Mononuclear cell (primary cell): ENCODE data around the gene PGAM1. TPM values are rescaled to one million over a fixed set of nuclear protein-coding genes. Genes with fewer than 3 reads are reported as not detected.

Source experiments
- H3K27me3 ChIP-seq: 2 replicates; pipeline ENCODE4 v1.6.0; 2011; ENCODE audit warnings: low read length, control low read depth; ENCODE audit not compliant: insufficient read depth
- H3K4me1 ChIP-seq: 2 replicates; pipeline ENCODE4 v1.5.1; 2011; ENCODE audit warnings: mild to moderate bottlenecking, low read length, control low read depth; ENCODE audit not compliant: insufficient read depth
- H3K4me3 ChIP-seq: 2 replicates; pipeline ENCODE4 v1.5.1; 2011; ENCODE audit warnings: mild to moderate bottlenecking, low read length, moderate library complexity
- H3K9me3 ChIP-seq: 2 replicates; pipeline ENCODE4 v1.5.1; 2011; ENCODE audit warnings: low read depth, mild to moderate bottlenecking, control low read depth, low read length
- total RNA-seq: library from RNA; depleted of rRNA; stranded (reverse); fragments of >200 nt; gene quantifications from one replicate; pipeline ENCODE4 v1.2.3, GENCODE V29; 2012

Gene PGAM1
- total RNA-seq, 1 donor: 155 TPM

DNA sequence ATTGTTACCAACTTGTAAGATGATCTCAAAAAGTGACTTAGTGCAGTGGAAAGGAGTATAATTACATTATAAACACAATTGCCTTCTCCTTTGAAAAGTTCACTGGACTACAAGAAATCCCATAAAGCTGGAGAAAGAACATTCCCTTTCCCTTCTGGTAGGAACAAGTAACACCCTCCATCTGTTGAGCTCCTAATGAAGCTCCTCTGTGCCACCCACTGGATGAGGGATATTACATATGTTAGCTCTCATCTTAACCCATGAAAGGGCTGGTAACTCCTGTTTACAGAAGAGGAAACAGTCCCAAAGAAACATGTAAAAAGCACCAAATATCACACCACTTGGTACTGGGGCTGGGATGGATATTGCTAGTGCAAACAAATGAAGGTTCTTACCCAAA, 8.1 kb downstream of the PGAM1 start:
- H3K27me3 ChIP-seq: no peaks in the 10 kb centered on the region
- H3K9me3 ChIP-seq: no peaks in the 10 kb centered on the region
- no peak overlapping the region for H3K4me3 ChIP-seq
- H3K4me1 ChIP-seq: peaks cover 5% of the 10 kb centered on the region

DNA sequence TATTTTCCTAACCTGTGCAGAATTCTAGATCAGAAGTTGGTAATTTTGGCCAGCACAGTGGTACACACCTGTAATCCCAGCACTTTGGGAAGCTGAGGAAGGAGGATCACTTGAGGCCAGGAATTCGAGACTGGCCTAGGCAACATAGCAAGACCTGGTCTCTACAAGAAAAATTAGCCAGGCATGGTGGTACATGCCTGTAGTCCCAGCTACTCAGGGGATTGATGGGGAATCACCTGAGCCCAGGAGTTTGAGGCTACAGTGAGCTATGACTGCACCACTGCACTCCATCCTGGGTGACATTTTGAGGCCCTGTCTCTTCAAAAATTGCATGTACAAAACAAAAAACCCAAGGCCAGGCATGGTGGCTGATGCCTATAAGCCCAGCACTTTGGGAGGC, 8.6 kb downstream of the PGAM1 start:
- Histone ChIP-seq H3K9me3 (no peaks in the 10 kb centered on the region), H3K27me3 (no peaks in the 10 kb centered on the region), H3K4me3 (no peak overlapping the region), H3K4me1 (no peaks in the 10 kb centered on the region)

DNA sequence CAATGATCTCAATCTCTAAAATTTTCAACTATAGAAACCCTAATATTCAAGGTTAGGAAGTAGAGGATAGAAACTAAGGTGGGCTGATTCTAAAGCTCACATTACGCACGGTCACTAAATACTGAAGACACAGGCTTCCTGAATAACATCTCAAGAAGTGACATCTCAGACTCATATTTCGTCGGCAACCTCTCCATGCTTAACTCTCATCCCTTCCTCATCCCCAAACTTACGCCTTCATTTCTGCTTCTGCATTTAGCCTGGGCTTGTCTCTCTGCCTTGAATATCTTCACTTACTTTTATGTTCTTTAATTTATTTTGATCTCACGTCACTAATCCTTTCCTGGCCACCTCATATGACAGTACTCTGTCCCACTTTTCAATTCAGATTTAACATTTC, 9.2 kb downstream of the PGAM1 start:
- no peaks in the 10 kb centered on the region for H3K9me3 ChIP-seq
- H3K4me1 ChIP-seq: no peaks in the 10 kb centered on the region
- H3K4me3 ChIP-seq: no peak overlapping the region
- H3K27me3 ChIP-seq: no peaks in the 10 kb centered on the region

DNA sequence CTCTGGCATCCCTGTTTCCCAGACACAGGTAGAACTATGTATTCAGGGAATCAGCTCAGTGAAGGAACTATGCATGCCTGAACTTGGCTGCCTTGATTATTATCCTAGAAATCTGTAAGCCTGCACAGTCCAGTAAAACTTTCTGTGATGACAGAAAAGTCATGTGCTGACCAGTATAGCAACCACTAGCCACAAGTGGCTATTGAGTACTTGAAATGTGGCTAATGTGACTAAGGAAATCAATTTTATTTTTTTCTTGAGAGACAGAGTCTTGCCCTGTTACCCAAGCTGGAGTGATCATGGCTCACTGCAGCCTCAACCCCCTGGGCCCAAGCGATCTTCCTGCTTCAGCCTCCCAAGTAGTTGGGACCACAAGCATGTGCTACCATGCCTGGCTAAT, 16.3 kb downstream of the PGAM1 start:
- peaks cover 22% of the 10 kb centered on the region for H3K4me1 ChIP-seq
- no peak overlapping the region for H3K4me3 ChIP-seq
- no peaks in the 10 kb centered on the region for H3K27me3 ChIP-seq
- H3K9me3 ChIP-seq: no peaks in the 10 kb centered on the region

DNA sequence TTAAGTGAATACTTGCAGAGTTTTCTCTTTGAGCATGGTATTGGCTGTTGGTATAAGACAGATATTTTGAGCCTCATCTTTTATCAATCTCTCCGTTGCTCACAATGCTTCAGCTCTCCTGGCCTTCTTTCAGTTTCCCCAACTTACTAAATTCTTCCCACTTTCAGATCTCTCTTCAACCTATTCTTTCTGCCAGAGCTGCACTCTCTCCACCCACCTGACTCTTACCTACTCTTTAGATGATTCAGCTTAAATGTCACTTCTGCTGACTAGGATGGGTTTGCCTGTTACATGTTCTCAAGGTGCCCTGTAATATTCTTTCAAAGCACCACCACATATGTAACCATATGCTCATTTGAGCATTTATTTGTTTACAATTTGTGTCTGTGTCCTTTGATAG, 18.2 kb downstream of the PGAM1 start:
- peaks cover 22% of the 10 kb centered on the region for H3K4me1 ChIP-seq
- H3K27me3 ChIP-seq: no peaks in the 10 kb centered on the region
- no peak overlapping the region for H3K4me3 ChIP-seq
- H3K9me3 ChIP-seq: no peaks in the 10 kb centered on the region

DNA sequence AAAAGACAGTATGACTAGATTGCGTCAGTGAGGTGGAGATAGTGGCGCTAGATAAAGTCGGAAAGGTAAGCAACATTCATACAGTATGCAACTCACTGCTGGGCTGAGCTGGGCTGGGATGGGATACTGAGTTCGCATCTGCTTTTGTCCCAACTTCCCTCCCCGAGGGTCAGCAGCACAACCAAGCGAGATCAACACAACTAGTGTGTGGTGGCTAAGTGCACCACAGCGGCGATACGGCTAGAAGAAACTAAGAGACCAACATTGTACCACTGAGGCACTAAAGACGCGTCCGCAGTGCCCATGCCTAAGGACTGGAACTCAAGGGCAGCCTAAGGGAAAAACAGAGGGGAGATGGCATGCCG, 19.3 kb downstream of the PGAM1 start:
- Histone ChIP-seq H3K9me3 (no peaks in the 10 kb centered on the region), H3K4me3 (peak overlapping the region; percentile 65), H3K4me1 (peaks cover 22% of the 10 kb centered on the region), H3K27me3 (no peaks in the 10 kb centered on the region)

DNA sequence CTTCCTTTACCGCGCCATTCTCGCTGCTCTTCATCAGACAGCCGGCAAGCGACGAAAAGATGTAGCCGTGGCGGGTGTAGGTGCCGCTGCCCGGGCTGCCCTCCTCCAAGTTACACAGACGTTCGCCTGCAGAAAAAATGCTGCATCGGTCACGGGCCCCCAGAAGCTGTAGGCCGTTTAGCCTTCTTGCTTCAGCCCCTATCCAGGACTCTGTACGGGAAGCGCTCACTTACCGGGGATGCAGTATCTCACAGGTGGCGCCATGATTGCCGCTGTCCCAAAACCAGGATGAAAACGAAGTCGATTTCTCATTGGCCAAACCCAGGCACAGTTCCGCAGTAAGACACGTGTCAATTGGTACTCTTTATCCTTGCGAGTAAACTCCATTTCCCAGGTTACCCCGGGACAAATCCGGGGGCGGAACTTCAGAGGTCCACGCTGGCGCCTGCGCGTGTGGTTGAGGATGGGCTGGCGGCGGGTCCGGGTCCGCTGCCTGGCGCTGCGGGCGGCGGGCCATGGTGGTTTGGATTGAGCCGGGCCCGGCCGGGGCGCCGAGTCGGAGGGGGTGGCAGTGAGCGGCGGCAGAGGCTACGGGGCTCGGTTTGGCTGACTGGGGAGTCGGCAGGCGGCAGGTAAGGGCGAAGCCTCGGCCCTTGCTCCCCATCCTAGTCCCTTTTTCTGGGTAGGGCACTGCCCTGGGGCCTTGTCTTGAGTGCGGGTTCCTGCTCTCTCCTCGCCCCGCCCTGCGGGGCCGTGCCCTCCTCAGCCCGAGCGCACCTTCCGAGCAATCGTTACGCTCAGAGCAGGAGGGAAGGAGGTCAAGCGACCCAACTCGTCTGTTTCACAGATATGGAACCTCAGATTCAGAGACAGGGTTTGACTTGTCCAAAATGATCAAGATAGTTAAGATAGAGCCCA, 20.0 kb downstream of the PGAM1 start, which contains the start of the genes EXOSC1 and ZDHHC16:
Gene EXOSC1, minus strand, starts transcription at position 285 of the 918 bp plus-strand sequence. Its CDS starts 21 bp downstream, at position 264.
Gene ZDHHC16, plus strand, starts transcription at position 454 of the 918 bp plus-strand sequence. CDS start 5,501 bp downstream, outside the sequence.
- peak within 1 kb of the TSS; percentile 65 for H3K4me3 ChIP-seq
- H3K9me3 ChIP-seq: no peaks in the 10 kb centered on the region
- H3K4me1 ChIP-seq: peaks cover 22% of the 10 kb centered on the region
- no peaks in the 10 kb centered on the region for H3K27me3 ChIP-seq

DNA sequence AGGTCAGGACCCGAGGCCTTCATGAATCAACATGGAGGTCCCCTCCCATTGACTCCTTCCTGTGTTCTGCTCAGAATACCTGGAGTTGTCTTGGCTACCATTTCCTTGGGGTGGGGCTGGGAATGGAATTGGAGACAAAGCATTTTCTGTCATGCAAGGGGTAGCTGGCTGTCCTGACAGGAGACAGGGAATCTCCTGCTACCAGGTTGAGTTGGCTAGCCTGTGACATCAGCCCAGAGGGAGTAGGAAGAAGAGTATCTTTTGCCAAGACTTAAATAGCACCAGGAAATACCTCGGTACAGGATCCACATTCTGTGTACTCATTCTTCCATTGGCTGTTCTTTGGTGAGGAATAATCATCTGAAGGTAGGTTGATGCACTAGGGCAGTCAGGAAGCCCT, 24.8 kb downstream of the PGAM1 start:
- Histone ChIP-seq H3K27me3 (no peaks in the 10 kb centered on the region), H3K4me1 (peaks cover 11% of the 10 kb centered on the region), H3K4me3 (no peak overlapping the region), H3K9me3 (no peaks in the 10 kb centered on the region)

DNA sequence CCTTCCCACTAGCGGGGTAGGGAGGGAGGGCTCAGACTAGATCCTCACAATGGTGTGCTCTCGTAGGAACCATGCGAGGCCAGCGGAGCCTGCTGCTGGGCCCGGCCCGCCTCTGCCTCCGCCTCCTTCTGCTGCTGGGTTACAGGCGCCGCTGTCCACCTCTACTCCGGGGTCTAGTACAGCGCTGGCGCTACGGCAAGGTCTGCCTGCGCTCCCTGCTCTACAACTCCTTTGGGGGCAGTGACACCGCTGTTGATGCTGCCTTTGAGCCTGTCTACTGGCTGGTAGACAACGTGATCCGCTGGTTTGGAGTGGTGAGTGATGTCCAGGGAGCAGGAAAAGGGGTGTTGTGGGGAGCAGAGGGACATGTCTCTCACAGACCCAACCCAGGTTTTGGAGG, 25.6 kb downstream of the PGAM1 start:
- Histone ChIP-seq H3K9me3 (no peaks in the 10 kb centered on the region), H3K4me1 (peaks cover 7% of the 10 kb centered on the region), H3K4me3 (no peak overlapping the region), H3K27me3 (no peaks in the 10 kb centered on the region)

DNA sequence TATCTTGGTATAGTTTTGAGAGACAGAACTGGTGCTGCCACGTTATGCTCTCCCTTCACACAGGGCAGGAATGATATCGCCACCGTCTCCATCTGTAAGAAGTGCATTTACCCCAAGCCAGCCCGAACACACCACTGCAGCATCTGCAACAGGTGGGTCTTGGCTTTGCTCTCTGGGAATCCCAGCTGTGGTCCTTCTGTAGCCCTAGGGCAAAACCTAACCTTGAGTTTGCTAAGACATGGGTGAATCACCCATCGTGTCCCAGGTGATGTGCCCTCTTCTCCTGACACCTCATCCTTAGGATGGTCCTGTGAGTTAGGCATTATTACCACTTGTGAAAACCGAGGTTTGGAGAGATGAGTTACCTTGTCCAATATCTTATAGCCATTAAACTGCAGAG, 26.4 kb downstream of the PGAM1 start:
- Histone ChIP-seq H3K27me3 (no peaks in the 10 kb centered on the region), H3K9me3 (no peaks in the 10 kb centered on the region), H3K4me3 (no peak overlapping the region), H3K4me1 (no peaks in the 10 kb centered on the region)

DNA sequence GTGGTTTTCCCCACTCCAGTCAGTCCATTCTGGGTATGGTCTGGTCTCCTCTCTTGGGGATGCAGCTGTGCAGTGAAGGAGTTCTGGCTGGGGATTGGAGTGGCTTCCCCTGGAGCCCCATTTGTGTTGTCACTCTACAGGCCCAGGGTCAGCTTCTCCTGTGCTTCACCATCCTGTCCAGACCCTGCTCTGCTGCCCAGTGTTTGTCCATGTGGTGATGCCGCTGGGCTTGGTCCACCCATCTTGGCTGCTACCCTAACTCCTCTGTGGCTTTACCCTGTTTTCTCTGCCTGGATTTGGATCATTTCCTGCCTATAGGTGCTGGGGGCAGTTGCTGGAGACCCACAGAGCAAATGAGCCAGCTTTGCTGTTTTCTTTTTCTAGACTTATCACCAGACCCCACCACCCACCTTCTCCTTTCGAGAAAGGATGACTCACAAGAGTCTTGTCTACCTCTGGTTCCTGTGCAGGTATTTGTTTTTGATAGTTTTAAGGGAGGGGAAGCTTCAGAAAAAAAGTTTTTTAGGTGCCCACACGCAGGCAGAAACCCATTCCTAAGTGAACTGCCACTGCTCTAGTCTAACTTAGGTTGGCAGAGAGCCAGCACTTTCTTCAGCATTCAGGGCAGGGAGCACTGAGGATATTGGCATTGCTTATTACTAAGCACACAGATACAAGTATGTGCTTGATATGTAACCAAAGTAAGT, 28.5 kb downstream of the PGAM1 start:
- Histone ChIP-seq H3K9me3 (no peaks in the 10 kb centered on the region), H3K4me1 (no peaks in the 10 kb centered on the region), H3K27me3 (no peaks in the 10 kb centered on the region), H3K4me3 (no peak overlapping the region)

DNA sequence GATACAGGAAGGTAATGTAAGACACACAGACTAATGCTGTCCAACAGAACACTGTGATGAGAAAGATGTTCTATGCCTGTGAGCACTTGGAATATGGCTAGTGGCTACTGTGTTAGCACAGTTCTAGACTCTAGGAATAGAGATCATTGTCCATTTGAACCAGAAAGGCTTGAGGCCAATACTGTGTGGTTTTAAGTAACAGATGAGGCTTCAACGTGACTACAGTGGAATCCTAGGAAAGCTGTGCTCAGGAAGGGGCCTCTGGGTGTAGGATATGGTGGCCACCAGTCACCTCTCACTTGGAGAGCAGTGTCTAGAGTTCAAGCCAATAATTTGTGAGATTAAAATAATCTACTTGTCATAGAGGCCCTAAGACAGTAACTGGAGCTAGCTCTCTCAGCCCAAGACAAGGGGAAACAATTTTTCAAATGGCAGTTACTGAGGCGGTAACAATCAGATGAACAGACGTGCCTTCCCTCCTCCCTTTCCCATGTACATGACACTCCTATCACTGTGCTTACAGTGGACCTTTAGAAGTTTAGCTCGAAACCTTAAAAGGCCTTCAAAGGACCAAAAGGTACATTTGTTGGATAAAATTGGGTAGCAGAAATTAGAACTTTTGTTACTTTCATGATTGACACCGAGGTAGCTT, 30.2 kb downstream of the PGAM1 start:
- H3K4me3 ChIP-seq: no peak overlapping the region
- H3K9me3 ChIP-seq: no peaks in the 10 kb centered on the region
- H3K4me1 ChIP-seq: no peaks in the 10 kb centered on the region
- no peaks in the 10 kb centered on the region for H3K27me3 ChIP-seq

DNA sequence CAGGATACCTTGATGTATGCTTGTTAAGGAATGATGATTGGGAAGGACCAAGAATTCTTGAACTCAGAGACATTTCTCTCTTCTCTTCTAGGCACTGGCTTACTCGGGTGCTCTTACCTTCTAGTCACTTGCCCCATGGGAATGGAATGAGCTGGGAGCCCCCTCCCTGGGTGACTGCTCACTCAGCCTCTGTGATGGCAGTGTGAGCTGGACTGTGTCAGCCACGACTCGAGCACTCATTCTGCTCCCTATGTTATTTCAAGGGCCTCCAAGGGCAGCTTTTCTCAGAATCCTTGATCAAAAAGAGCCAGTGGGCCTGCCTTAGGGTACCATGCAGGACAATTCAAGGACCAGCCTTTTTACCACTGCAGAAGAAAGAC, 30.7 kb downstream of the PGAM1 start:
- H3K9me3 ChIP-seq: no peaks in the 10 kb centered on the region
- no peaks in the 10 kb centered on the region for H3K4me1 ChIP-seq
- no peak overlapping the region for H3K4me3 ChIP-seq
- no peaks in the 10 kb centered on the region for H3K27me3 ChIP-seq

DNA sequence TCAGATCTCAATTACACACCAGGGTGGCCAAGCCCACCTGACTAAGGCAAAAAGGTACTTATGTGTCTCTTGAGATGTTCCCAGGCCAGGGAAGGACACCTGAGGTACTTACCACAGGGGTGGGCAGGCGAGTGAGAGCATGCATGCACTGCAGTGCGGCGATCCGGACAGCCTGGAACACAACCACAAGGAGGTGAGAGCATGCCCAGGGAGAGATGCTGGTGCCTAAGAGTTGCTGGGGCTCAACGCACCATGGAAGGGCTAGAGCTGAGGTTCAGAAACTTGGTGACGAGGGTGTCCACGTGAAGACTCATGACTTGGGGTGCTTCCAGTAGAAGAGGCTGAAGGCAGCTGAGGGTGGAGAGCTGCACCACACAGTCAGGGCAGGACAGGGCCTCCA, 33.1 kb downstream of the PGAM1 start:
- Histone ChIP-seq H3K9me3 (no peaks in the 10 kb centered on the region), H3K4me3 (no peak overlapping the region), H3K4me1 (no peaks in the 10 kb centered on the region), H3K27me3 (no peaks in the 10 kb centered on the region)

DNA sequence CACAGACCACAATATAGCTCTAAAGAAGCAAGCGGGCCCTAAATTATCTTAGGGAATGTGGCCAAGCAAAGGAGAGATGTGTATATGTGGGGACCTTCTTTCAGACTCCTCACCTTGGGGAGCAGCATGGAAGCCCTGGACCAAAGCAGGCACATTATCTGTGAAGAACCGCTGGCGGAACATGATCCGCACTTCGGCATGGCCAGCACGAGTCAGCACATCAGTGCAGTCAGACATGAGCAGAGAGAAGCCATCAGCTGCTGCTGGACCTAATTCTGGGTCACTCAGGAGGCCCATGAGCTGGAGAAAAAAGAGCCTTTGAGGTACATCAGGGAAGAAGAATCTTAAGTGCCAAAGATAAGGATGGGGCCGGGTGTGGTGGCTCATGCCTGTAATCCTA, 33.9 kb downstream of the PGAM1 start:
- H3K4me3 ChIP-seq: no peak overlapping the region
- no peaks in the 10 kb centered on the region for H3K4me1 ChIP-seq

More for the DNA sequence above, 33.9 kb downstream of the PGAM1 start:
- no peaks in the 10 kb centered on the region for H3K9me3 ChIP-seq
- no peaks in the 10 kb centered on the region for H3K27me3 ChIP-seq
